ENCODE measurements around the gene CENPI. TPM values are rescaled to one million over a fixed set of nuclear protein-coding genes. Genes with fewer than 3 reads are reported as not detected.

CENPI gene
- total RNA-seq, result 18.7 and 30.7 TPM in 2 replicates

GRCh38 chrX:101097546-101098453 is at the start of gene CENPI:
Gene CENPI, plus strand, starts transcription at chrX:101098204. Its CDS starts 2,867 bp downstream, at chrX:101101071.

GRCh38 chrX:101051549-101052302 is 46.3 kb upstream of the CENPI start, which contains the start of gene TRMT2B:
Gene TRMT2B, minus strand, starts transcription at chrX:101052111. Its CDS starts 9,822 bp downstream, at chrX:101042289.

DNA sequence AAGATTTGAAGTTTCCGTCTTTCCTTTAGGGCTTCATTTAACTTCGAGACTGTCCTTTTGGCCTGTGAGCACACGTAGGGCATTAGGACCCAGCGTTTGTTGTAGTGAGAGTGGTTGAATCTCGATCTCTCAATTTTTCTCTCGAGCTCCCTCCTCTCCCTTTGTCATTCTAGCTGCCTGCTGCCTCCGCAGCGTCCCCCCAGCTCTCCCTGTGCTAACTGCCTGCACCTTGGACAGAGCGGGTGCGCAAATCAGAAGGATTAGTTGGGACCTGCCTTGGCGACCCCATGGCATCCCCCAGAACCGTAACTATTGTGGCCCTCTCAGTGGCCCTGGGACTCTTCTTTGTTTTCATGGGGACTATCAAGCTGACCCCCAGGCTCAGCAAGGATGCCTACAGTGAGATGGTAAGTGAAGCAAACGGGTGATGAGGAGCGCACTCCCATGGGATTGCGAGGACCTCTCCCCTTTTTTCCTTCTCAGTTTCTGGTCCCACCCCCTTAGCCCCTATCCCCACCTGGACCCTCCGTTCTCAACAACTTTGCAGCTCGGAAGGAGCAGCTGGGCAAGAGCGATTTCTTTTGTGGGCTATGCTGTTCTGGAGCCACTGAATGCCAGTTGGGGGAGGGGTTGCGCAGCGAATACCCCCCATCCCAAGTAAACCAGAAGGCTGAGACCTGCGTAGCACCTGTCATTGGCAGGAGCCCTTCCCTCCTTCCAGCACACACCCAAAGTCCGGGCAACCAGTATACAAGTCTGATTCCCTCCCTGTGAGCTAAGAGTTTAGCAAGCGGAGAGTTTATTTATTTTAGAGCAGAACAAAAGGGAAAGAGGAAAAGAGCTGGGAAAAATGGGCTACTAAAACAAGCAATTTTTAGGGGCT is 19.0 kb upstream of the CENPI start, which contains the start of gene TMEM35A:
Gene TMEM35A (plus strand): TSS at position 164 of the 883 bp plus-strand sequence. CDS start 124 bp downstream, at position 288.

Other genes with a start within 250 kb of the CENPI start
- not detected in 2 replicates for gene NOX1, start 223.8 kb upstream of the CENPI start, total RNA-seq
- gene XKRX, start 169.3 kb upstream of the CENPI start, total RNA-seq, result under 0.01 TPM in 1 of 2 replicates, not detected in the other
- not detected in 2 replicates for gene ARL13A, start 128.5 kb upstream of the CENPI start, total RNA-seq
- gene TRMT2B, start 46.1 kb upstream of the CENPI start, total RNA-seq, result 7.0 and 15.4 TPM in 2 replicates
- 1.6 and 2.2 TPM in 2 replicates for gene TMEM35A, start 19.3 kb upstream of the CENPI start, total RNA-seq
- gene DRP2, start 121.6 kb downstream of the CENPI start, total RNA-seq, result under 0.01 and 0.20 TPM in 2 replicates
- gene TAF7L, start 193.1 kb downstream of the CENPI start, total RNA-seq, result 0.37 and 0.39 TPM in 2 replicates